H1 (cell line): ENCODE data around the gene HOXD12. TPM values are rescaled to one million over a fixed set of nuclear protein-coding genes. Genes with fewer than 3 reads are reported as not detected.
A peak's percentile ranks its signal among the peaks of the same experiment; 100 is the strongest.

Source experiments
- CTCF ChIA-PET: fragments of 300-600 bp; sonication (Branson Sonifier 250); formaldehyde crosslinking; loops from one replicate; lab custom pipeline; 2021; ENCODE audit not compliant: partially characterized antibody; lab: Charles Lee
- POLR2A ChIA-PET: fragments of 300-600 bp; sonication (Branson Sonifier 250); formaldehyde crosslinking; loops from one replicate; lab custom pipeline; 2021; ENCODE audit warnings: inconsistent platforms; ENCODE audit not compliant: partially characterized antibody; lab: Charles Lee
- DNase-seq, 2 experiments: peaks; one replicate each; pipeline versions ENCODE4 v3.0.0 to v3.0.0-alpha.2; 2010 to 2022; ENCODE audit warnings: low spot score in 2 of 2, low read depth in 1 of 2, mixed read lengths in 1 of 2
- FAIRE-seq: peaks from 2 replicates; lab custom pipeline; 2011; peaks lifted over from hg19 to GRCh38; lab: Jason Lieb, UNC
- H2AFZ ChIP-seq: 2 replicates; pipeline ENCODE4 v1.8.1; 2012; ENCODE audit warnings: low read length, inconsistent platforms
- H2AK5ac ChIP-seq: 2 replicates; pipeline ENCODE4 v1.6.1; 2013; ENCODE audit warnings: low read depth, low read length
- H2BK120ac ChIP-seq: replicated peaks from 2 replicates; pipeline ENCODE3; 2013; ENCODE audit warnings: low read depth, low read length, inconsistent platforms
- H2BK12ac ChIP-seq: 2 replicates; pipeline ENCODE4 v1.6.1; 2013; ENCODE audit warnings: low read depth, low read length
- H2BK15ac ChIP-seq: 2 replicates; pipeline ENCODE4 v1.6.1; 2013; ENCODE audit warnings: low read length
- H2BK20ac ChIP-seq: 2 replicates; pipeline ENCODE4 v1.6.1; 2013; ENCODE audit warnings: low read length
- H2BK5ac ChIP-seq: 2 replicates; pipeline ENCODE4 v1.6.1; 2013; ENCODE audit warnings: low read depth, low read length
- H3K14ac ChIP-seq: 2 replicates; pipeline ENCODE4 v1.6.1; 2013; ENCODE audit warnings: inconsistent platforms; ENCODE audit not compliant: insufficient read length
- H3K18ac ChIP-seq: 2 replicates; pipeline ENCODE4 v1.6.1; 2013; ENCODE audit warnings: low read length; ENCODE audit errors: extremely low read depth
- H3K23ac ChIP-seq: 2 replicates; pipeline ENCODE4 v1.6.1; 2013; ENCODE audit warnings: inconsistent platforms; ENCODE audit not compliant: insufficient read length
- H3K23me2 ChIP-seq: 2 replicates; pipeline ENCODE4 v1.6.1; 2013; ENCODE audit warnings: low read depth, low read length
- H3K27ac ChIP-seq: 2 replicates; pipeline ENCODE4 v1.6.1; 2011; ENCODE audit warnings: low read depth, low read length, inconsistent platforms
- H3K27me3 ChIP-seq, 4 experiments: replicated peaks in 1 of 4; 1 replicate in 1 of 4; 2 replicates in 3 of 4; pipeline versions ENCODE4 v1.6.1 to v1.8.1; 2011 to 2013; ENCODE audit warnings: low read length in 3 of 4, mild to moderate bottlenecking in 3 of 4, inconsistent platforms in 2 of 4, mixed read lengths in 2 of 4, moderate library complexity in 1 of 4; ENCODE audit not compliant: control insufficient read depth in 3 of 4, insufficient read depth in 3 of 4; ENCODE audit errors: extremely low read depth in 1 of 4
- H3K36me3 ChIP-seq, 4 experiments: 2 replicates each; pipeline versions ENCODE4 v1.6.1 to v1.8.1; 2011 to 2013; ENCODE audit warnings: mild to moderate bottlenecking in 4 of 4, low read length in 3 of 4, moderate library complexity in 2 of 4, control low read depth in 1 of 4, inconsistent platforms in 1 of 4; ENCODE audit not compliant: insufficient read depth in 4 of 4, control insufficient read depth in 2 of 4
- H3K4ac ChIP-seq: replicated peaks from 2 replicates; pipeline ENCODE3; 2013; ENCODE audit warnings: low read length, low read depth, mixed read lengths, inconsistent platforms; ENCODE audit not compliant: insufficient read length
- H3K4me1 ChIP-seq, 4 experiments: replicated peaks in 1 of 4; 1 replicate in 1 of 4; 2 replicates in 3 of 4; pipeline versions ENCODE4 v1.6.1 to v1.8.1; 2011 to 2013; ENCODE audit warnings: low read length in 3 of 4, inconsistent platforms in 2 of 4, mixed read lengths in 1 of 4; ENCODE audit not compliant: insufficient read depth in 4 of 4, control insufficient read depth in 3 of 4
- H3K4me2 ChIP-seq, 2 experiments: 2 replicates each; pipeline versions ENCODE4 v1.6.1 to v1.8.1; 2011 to 2013; ENCODE audit warnings: low read depth in 2 of 2, low read length in 2 of 2, control low read depth in 1 of 2, inconsistent platforms in 1 of 2, mild to moderate bottlenecking in 1 of 2; ENCODE audit not compliant: insufficient read depth in 1 of 2
- H3K4me3 ChIP-seq, 4 experiments: fragments of 200-600, 300-600 bp in 1 of 4; sonication (generic), shearing (Covaris generic), sonication (Bioruptor Twin) in 1 of 4; 2 replicates each; pipeline versions ENCODE4 v1.5.1 to v1.8.1; 2011 to 2016; ENCODE audit warnings: low read length in 4 of 4, low read depth in 3 of 4, control low read depth in 2 of 4, inconsistent platforms in 2 of 4, mild to moderate bottlenecking in 2 of 4, mixed read lengths in 1 of 4, moderate library complexity in 1 of 4; ENCODE audit not compliant: insufficient read depth in 2 of 4; ENCODE audit errors: extremely low read depth in 1 of 4
- H3K56ac ChIP-seq: replicated peaks from 2 replicates; pipeline ENCODE3; 2013; ENCODE audit warnings: low read depth, mild to moderate bottlenecking, mixed read lengths, low read length, inconsistent platforms; ENCODE audit not compliant: insufficient read length
- H3K79me1 ChIP-seq: 2 replicates; pipeline ENCODE4 v1.6.1; 2013; ENCODE audit warnings: low read depth, low read length, control low read depth
- H3K79me2 ChIP-seq, 2 experiments: 2 replicates each; pipeline versions ENCODE4 v1.6.1 to v1.8.1; 2012 to 2013; ENCODE audit warnings: low read length in 2 of 2, mild to moderate bottlenecking in 2 of 2, inconsistent platforms in 1 of 2; ENCODE audit not compliant: insufficient read depth in 2 of 2, control insufficient read depth in 1 of 2
- H3K9ac ChIP-seq, 4 experiments: replicated peaks in 1 of 4; 1 replicate in 1 of 4; 2 replicates in 3 of 4; pipeline versions ENCODE4 v1.6.1 to v1.8.1; 2011 to 2013; ENCODE audit warnings: low read depth in 3 of 4, low read length in 3 of 4, control low read depth in 2 of 4, mild to moderate bottlenecking in 2 of 4, moderate library complexity in 2 of 4, inconsistent platforms in 1 of 4; ENCODE audit errors: extremely low read depth in 1 of 4
- H3K9me3 ChIP-seq, 2 experiments: 2 replicates each; pipeline versions ENCODE4 v1.6.1 to v1.8.1; 2012 to 2013; ENCODE audit warnings: mild to moderate bottlenecking in 2 of 2, moderate library complexity in 2 of 2, control low read depth in 1 of 2, inconsistent platforms in 1 of 2, low read depth in 1 of 2, low read length in 1 of 2, mixed read lengths in 1 of 2; ENCODE audit not compliant: insufficient read depth in 2 of 2
- H4K20me1 ChIP-seq, 2 experiments: replicated peaks in 1 of 2; 2 replicates each; pipeline versions ENCODE3 to v1.8.1; 2011 to 2013; ENCODE audit warnings: inconsistent platforms in 2 of 2, low read length in 2 of 2, mild to moderate bottlenecking in 1 of 2; ENCODE audit not compliant: insufficient read depth in 2 of 2, control insufficient read depth in 1 of 2
- H4K5ac ChIP-seq: 2 replicates; pipeline ENCODE4 v1.6.1; 2013; ENCODE audit warnings: low read length, low read depth, mixed read lengths, inconsistent platforms; ENCODE audit not compliant: insufficient read length
- H4K8ac ChIP-seq: 2 replicates; pipeline ENCODE4 v1.8.0; 2013; ENCODE audit warnings: mild to moderate bottlenecking, moderate library complexity, low read length, inconsistent platforms; ENCODE audit not compliant: insufficient read depth; ENCODE audit errors: extremely low read depth
- H4K91ac ChIP-seq: replicated peaks from 2 replicates; pipeline ENCODE3; 2013; ENCODE audit warnings: low read length, mixed read lengths, inconsistent platforms; ENCODE audit not compliant: insufficient read length
- BACH1 ChIP-seq: IDR thresholded peaks from 2 replicates; pipeline ENCODE4 v1.6.1; 2012; ENCODE audit warnings: low read length, improper control_type of control experiment
- CBX8 ChIP-seq: fragments of 300-800, 300-1000 bp; sonication (generic); IDR thresholded peaks from 2 replicates; pipeline ENCODE4 v1.7.1; 2016; ENCODE audit warnings: low read depth, low read length, borderline replicate concordance
- KDM4A ChIP-seq: IDR thresholded peaks from one replicate; pipeline ENCODE4 v1.7.1; 2012; ENCODE audit warnings: low read depth, mild to moderate bottlenecking, moderate library complexity, low read length, inconsistent platforms; ENCODE audit not compliant: severe bottlenecking
- RXRA ChIP-seq: IDR thresholded peaks from 2 replicates; pipeline ENCODE4 v1.6.1; 2011; ENCODE audit warnings: low read depth, mild to moderate bottlenecking, low read length, moderate library complexity; ENCODE audit not compliant: insufficient read depth
- SIRT6 ChIP-seq: IDR thresholded peaks from one replicate; pipeline ENCODE4 v1.7.1; 2012; ENCODE audit warnings: low read length, inconsistent platforms
- WGBS, 2 experiments: shearing (Covaris generic) in 1 of 2; methylation state at CpG; one replicate each; pipeline versions ENCODE4 v1.1.6 to v1.1.7; 2013 to 2015; ENCODE audit warnings: low lambda C conversion rate in 2 of 2, mixed read lengths in 2 of 2, inconsistent platforms in 1 of 2, low coverage in 1 of 2, missing lambda C conversion rate in 1 of 2; ENCODE audit not compliant: insufficient replicate concordance in 2 of 2, insufficient coverage in 1 of 2, insufficient read length in 1 of 2; ENCODE audit errors: extremely low coverage in 1 of 2, missing lambda C conversion rate in 1 of 2; 5-methylcytosine and 5-hydroxymethylcytosine counted together
- long read RNA-seq, 2 experiments: library from RNA in 1 of 2; library from capped mRNA in 1 of 2; stranded (forward); transcript quantifications; one replicate each; pipeline ENCODE4 v2.0.0, GENCODE V29; 2021; ENCODE audit warnings: inconsistent platforms in 1 of 2
- polyA minus RNA-seq, 3 experiments: library from RNA; depleted of rRNA, polyadenylated mRNA; stranded (reverse); fragments of >200 nt; gene quantifications; 1 replicate in 2 of 3; 2 replicates in 1 of 3; pipeline ENCODE4 v1.2.3, GENCODE V29; 2011
- polyA plus RNA-seq, 7 experiments: library from polyadenylated mRNA; depleted of rRNA in 3 of 7; stranded (reverse) in 5 of 7; unstranded in 2 of 7; fragments of >200 nt in 5 of 7; fragments of 200-250 nt in 2 of 7; gene quantifications; 1 replicate in 5 of 7; 2 replicates in 1 of 7; 4 replicates in 1 of 7; pipeline versions ENCODE4 v1.2.1 to v1.2.3, GENCODE V29; 2011 to 2013; ENCODE audit warnings: missing spikeins in 2 of 7, mixed read lengths in 2 of 7
- total RNA-seq: library from RNA; stranded (reverse); fragmentation: NEBNext Ultra II Directional; extraction: Animal tissue kit (Norgen Biotek cat#: 25700); gene quantifications from 2 replicates; pipeline ENCODE4 v1.2.1, GENCODE V29; 2021
- TF ChIP-seq, protein P1 (sequence below): IDR thresholded peaks from 2 replicates; pipeline ENCODE4 v1.6.1; 2011; ENCODE audit warnings: low read depth, mild to moderate bottlenecking, low read length; ENCODE audit not compliant: insufficient read depth
- TF ChIP-seq, protein P2 (sequence below): IDR thresholded peaks from 2 replicates; pipeline ENCODE4 v1.6.1; 2011; ENCODE audit warnings: low read length, improper control_type of control experiment

Gene HOXD12
- not detected in 2 replicates for total RNA-seq
- polyA plus RNA-seq (2011; rRNA removed): not detected in 2 replicates
- polyA plus RNA-seq (2011; cell fraction: cytosol; rRNA removed): not detected
- not detected for polyA plus RNA-seq (2011; cell fraction: nucleus; rRNA removed)
- not detected in 4 replicates for polyA plus RNA-seq (2012, experiment 1 of 2)
- polyA plus RNA-seq (2012, experiment 2 of 2): not detected
- not detected for polyA plus RNA-seq (2013, experiment 1 of 2)
- not detected for polyA plus RNA-seq (2013, experiment 2 of 2)
- not detected in 2 replicates for polyA minus RNA-seq (2011; rRNA and poly(A)+ RNA removed)
- not detected for polyA minus RNA-seq (2011; cell fraction: cytosol; rRNA and poly(A)+ RNA removed)
- not detected for polyA minus RNA-seq (2011; cell fraction: nucleus; rRNA and poly(A)+ RNA removed)
- long read RNA-seq, experiment 1: 0 reads
- long read RNA-seq, experiment 2: 0 reads

- Histone ChIP-seq H2AFZ (no peak within 1 kb of the TSS), H2BK15ac (peak within 1 kb of the TSS; percentile 81; the same call in 1 of the 2 replicates), H3K79me1 (no peaks in the 10 kb centered on the region), H4K91ac (no peak within 1 kb of the TSS), H4K8ac (peak within 1 kb of the TSS; percentile 62), H3K18ac (peak within 1 kb of the TSS; percentile 19; the same call in 1 of the 2 replicates), H2BK20ac (peak within 1 kb of the TSS; percentile 21; the same call in 1 of the 2 replicates), H3K27ac (no peak within 1 kb of the TSS), H2BK120ac (no peak within 1 kb of the TSS), H2AK5ac (peak within 1 kb of the TSS; percentile 88; the same call in 1 of the 2 replicates), H3K27me3 (peaks cover 79 to 99% (median 94%) of the 10 kb centered on the region in 4 experiments), H3K79me2 (no peaks in the 10 kb centered on the region), H4K5ac (no peak within 1 kb of the TSS), H3K4ac (no peak within 1 kb of the TSS), H3K9me3 (no peaks in the 10 kb centered on the region), H3K14ac (no peak within 1 kb of the TSS), H4K20me1 (peaks cover 7 to 34% of the 10 kb centered on the region in 2 experiments), H3K36me3 (no peaks in the 10 kb centered on the region; a peak in 1 of 8 replicates), H3K23ac (no peak within 1 kb of the TSS), H3K9ac (no peak within 1 kb of the TSS), H2BK5ac (no peak within 1 kb of the TSS), H3K4me2 (peak within 1 kb of the TSS; percentile 14 to 77), H3K56ac (no peak within 1 kb of the TSS), H3K23me2 (peaks cover 6% of the 10 kb centered on the region), H3K4me3 (peak within 1 kb of the TSS; percentile 14 to 54 (median 24); a peak in 5 of 8 replicates), H3K4me1 (peaks cover 0 to 31% (median 15%) of the 10 kb centered on the region in 4 experiments; a peak in 6 of 7 replicates), H2BK12ac (peak within 1 kb of the TSS; percentile 94; the same call in 1 of the 2 replicates)
- 5% methylated on average over 56 of the region's 70 CpGs; no CpG with 5 or more reads in 1 of the 2 experiments for WGBS, 2 experiments
- DNase-seq (peak in 1 of 2 experiments; percentile 64), FAIRE-seq (no peak)
- CTCF ChIA-PET: interaction anchor here (0.7 to 6.5 kb wide), 2 partner anchors 9 to 18 kb away, joined by 3 to 130 read pairs; partner anchors contain the start of gene EVX2
- POLR2A ChIA-PET: no interaction called here
- no peak for TF ChIP-seq RXRA
- TF ChIP-seq, protein P1, sequence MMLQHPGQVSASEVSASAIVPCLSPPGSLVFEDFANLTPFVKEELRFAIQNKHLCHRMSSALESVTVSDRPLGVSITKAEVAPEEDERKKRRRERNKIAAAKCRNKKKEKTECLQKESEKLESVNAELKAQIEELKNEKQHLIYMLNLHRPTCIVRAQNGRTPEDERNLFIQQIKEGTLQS: no peak
- TF ChIP-seq BACH1: no peak
- TF ChIP-seq KDM4A: no peak
- no peak for TF ChIP-seq CBX8
- TF ChIP-seq, protein P2, sequence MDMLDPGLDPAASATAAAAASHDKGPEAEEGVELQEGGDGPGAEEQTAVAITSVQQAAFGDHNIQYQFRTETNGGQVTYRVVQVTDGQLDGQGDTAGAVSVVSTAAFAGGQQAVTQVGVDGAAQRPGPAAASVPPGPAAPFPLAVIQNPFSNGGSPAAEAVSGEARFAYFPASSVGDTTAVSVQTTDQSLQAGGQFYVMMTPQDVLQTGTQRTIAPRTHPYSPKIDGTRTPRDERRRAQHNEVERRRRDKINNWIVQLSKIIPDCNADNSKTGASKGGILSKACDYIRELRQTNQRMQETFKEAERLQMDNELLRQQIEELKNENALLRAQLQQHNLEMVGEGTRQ: no peak
- no peak for TF ChIP-seq SIRT6
These were observed at the start of gene HOXD12 for GRCh38 chr2:176099728-176100546. HOXD12 (plus strand) TSS chr2:176099795; CDS start chr2:176099802, 7 bp downstream.
